HEK293T (cell line): Measurements from ENCODE around the gene TPT1.

ENCODE experiments used
- ARNT ChIP-seq: fragments of 450-650 bp; IDR thresholded peaks from 2 replicates; pipeline ENCODE4 v1.6.1; 2017; ENCODE audit warnings: mild to moderate bottlenecking
- BHLHE40 ChIP-seq: fragments of 450-650 bp; IDR thresholded peaks from 2 replicates; pipeline ENCODE4 v1.6.1; 2016; ENCODE audit warnings: mild to moderate bottlenecking, moderate library complexity, borderline replicate concordance
- FOXK2 ChIP-seq: fragments of 450-650 bp; IDR thresholded peaks from 2 replicates; pipeline ENCODE4 v1.6.1; 2016; ENCODE audit warnings: mild to moderate bottlenecking
- FOXM1 ChIP-seq: fragments of 450-650 bp; IDR thresholded peaks from 2 replicates; pipeline ENCODE4 v1.6.1; 2017; ENCODE audit warnings: mild to moderate bottlenecking, borderline replicate concordance
- LEF1 ChIP-seq: fragments of 450-650 bp; IDR thresholded peaks from 2 replicates; pipeline ENCODE4 v1.6.1; 2017; ENCODE audit warnings: mild to moderate bottlenecking, borderline replicate concordance
- NFRKB ChIP-seq: fragments of 450-650 bp; IDR thresholded peaks from 2 replicates; pipeline ENCODE4 v1.6.1; 2016; ENCODE audit warnings: mild to moderate bottlenecking, moderate library complexity
- PKNOX1 ChIP-seq: fragments of 450-650 bp; IDR thresholded peaks from 2 replicates; pipeline ENCODE4 v1.6.1; 2016
- SP1 ChIP-seq: fragments of 450-650 bp; IDR thresholded peaks from 2 replicates; pipeline ENCODE4 v1.6.1; 2017
- SUZ12 ChIP-seq: fragments of 450-650 bp; IDR thresholded peaks from 2 replicates; pipeline ENCODE4 v1.6.1; 2016; ENCODE audit warnings: mild to moderate bottlenecking
- TARDBP ChIP-seq: fragments of 450-650 bp; IDR thresholded peaks from 2 replicates; pipeline ENCODE4 v1.6.1; 2016

GRCh38 chr13:45332036-45332830 is 8.8 kb downstream of the TPT1 start:
- no peak for TF ChIP-seq SP1
- no peak for TF ChIP-seq TARDBP
- TF ChIP-seq LEF1: no peak
- TF ChIP-seq SUZ12: no peak
- TF ChIP-seq BHLHE40: no peak
- TF ChIP-seq NFRKB: no peak
- TF ChIP-seq FOXM1: no peak
- TF ChIP-seq ARNT: no peak
- no peak for TF ChIP-seq PKNOX1
- no peak for TF ChIP-seq FOXK2
